Measurements from ENCODE around the gene MPV17.
"Not testable (repeated sequence)": the region's sequence is repeated elsewhere in the genome, so short reads cannot be mapped to it uniquely, and the experiment has no call there.

Gene MPV17

GRCh38 chr2:27322766-27323595, at the start of gene MPV17:
TSS of gene MPV17 (minus strand) at chr2:27323097. CDS start at chr2:27322517, 580 bp downstream.
- peak; percentile 85 for DNase-seq

GRCh38 chr2:27370816-27371620, 48.1 kb upstream of the MPV17 start:
- DNase-seq: no peak

GRCh38 chr2:27370026-27370815, 47.3 kb upstream of the MPV17 start, which contains the start of the genes EIF2B4 and SNX17:
TSS of gene EIF2B4 (minus strand) at chr2:27370338. CDS start at chr2:27370314, 24 bp downstream.
TSS of gene SNX17 (plus strand) at chr2:27370616. CDS start at chr2:27370744, 128 bp downstream.
- peak; percentile 99 for DNase-seq

- DNase-seq: no peak
Observed at GRCh38 chr2:27369471-27370025, 46.7 kb upstream of the MPV17 start.

GRCh38 chr2:27363933-27364332, 41.0 kb upstream of the MPV17 start:
- no peak for DNase-seq

- no peak for DNase-seq
Observed at GRCh38 chr2:27362678-27363420, 40.0 kb upstream of the MPV17 start.

GRCh38 chr2:27356382-27357181, 33.7 kb upstream of the MPV17 start, which contains the start of gene GTF3C2:
TSS of gene GTF3C2 (minus strand) at chr2:27356764. CDS start at chr2:27343554, 13,210 bp downstream.
- peak; percentile 89 for DNase-seq

- no peak for DNase-seq
Observed at GRCh38 chr2:27356056-27356381, 33.1 kb upstream of the MPV17 start.

GRCh38 chr2:27354597-27354927, 31.7 kb upstream of the MPV17 start:
- no peak for DNase-seq

- no peak for DNase-seq
Observed at GRCh38 chr2:27353762-27354596, 31.1 kb upstream of the MPV17 start.

- DNase-seq: not testable (repeated sequence)
Observed at GRCh38 chr2:27353386-27353761, 30.5 kb upstream of the MPV17 start.

- DNase-seq: no peak
Observed at GRCh38 chr2:27351802-27352598, 29.1 kb upstream of the MPV17 start.

GRCh38 chr2:27350106-27350693, 27.3 kb upstream of the MPV17 start:
- DNase-seq: no peak

- DNase-seq: no peak
Observed at GRCh38 chr2:27347641-27348040, 24.7 kb upstream of the MPV17 start.

- no peak for DNase-seq
Observed at GRCh38 chr2:27336173-27336572, 13.3 kb upstream of the MPV17 start.

GRCh38 chr2:27335311-27335710, 12.4 kb upstream of the MPV17 start:
- DNase-seq: no peak

GRCh38 chr2:27324720-27325119, 1.8 kb upstream of the MPV17 start:
- no peak for DNase-seq

GRCh38 chr2:27323596-27324285, 844 bp upstream of the MPV17 start:
- no peak for DNase-seq

All from activated T-cell treated with anti-CD3 and anti-CD28 coated beads, Interleukin-2, amount 50 U/mL, for 1 hour (primary cell).